Measurements from ENCODE around the gene TSPAN7.

TSPAN7 gene

DNA sequence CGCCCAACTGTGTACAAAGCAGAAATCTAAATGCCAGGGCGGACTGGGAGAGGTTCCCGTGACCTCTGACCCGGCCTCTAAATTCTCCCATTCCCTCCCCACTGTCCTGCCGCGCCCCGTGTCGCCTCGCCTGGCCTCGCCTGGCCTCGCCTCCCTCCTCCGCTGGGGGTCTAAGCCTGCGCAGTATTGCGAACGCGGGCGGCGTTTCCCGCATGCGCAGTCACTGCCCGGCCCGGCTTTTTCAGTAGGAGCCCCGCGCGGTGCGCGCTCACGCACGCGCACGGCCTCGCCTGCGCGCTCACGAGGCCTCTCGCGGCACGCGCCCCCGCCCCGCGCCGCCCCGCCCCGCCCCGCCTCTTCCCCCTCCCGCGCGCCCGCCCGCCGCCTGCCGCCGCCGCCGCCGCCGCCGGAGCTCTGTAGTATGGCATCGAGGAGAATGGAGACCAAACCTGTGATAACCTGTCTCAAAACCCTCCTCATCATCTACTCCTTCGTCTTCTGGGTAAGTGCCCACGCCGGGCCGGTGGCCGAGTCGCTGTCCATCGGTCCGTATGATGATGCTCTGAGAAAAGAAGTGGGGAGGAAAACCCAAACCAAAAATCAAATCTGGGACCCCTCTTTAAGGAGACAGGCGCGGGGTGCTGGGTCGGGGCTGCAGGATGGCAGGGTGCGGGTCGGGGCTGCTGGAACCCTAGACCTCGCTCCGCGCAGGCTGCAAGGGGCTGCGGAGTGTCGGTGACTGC is at the start of gene TSPAN7:
TSPAN7 (plus strand) TSS at position 417 of the 743 bp plus-strand sequence; CDS start at position 422, 5 bp downstream.
- DNase-seq (ENCODE audit: low spot score), result peak; percentile 80

DNA sequence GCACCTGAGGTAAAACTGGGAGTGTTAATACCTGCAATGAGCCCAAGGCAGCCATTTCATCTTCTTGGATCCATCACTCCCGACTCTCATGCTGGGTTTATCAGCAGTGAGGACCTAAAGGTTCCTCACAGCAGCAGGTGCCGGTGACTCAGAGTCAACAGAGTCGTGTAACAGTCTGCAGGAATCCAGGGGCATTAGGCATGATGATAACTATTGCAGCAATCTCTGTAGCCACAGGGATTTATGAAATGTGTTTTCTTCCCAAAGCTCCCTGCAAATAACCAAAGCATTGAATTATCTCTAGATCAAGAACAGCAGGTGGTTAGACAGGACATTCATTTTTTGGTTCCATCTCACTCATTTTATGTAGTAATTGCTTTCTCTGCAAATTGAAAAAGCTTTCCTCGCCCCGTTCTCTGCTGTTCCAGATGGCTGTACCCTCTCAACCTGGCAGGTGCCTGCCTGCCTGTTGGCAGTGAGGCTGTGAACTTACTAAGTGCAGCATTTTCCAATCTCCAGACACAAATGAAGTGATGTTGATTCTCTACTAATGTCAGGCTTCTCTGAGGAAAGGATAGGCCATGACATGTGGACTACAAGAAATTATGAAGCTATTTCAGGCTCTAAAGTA is 48.1 kb upstream of the TSPAN7 start:
- DNase-seq (ENCODE audit: low spot score), result no peak

- peak; percentile 4 for DNase-seq (ENCODE audit: low spot score)
These were observed 47.1 kb upstream of the TSPAN7 start for GRCh38 chrX:38514016-38514854.

DNA sequence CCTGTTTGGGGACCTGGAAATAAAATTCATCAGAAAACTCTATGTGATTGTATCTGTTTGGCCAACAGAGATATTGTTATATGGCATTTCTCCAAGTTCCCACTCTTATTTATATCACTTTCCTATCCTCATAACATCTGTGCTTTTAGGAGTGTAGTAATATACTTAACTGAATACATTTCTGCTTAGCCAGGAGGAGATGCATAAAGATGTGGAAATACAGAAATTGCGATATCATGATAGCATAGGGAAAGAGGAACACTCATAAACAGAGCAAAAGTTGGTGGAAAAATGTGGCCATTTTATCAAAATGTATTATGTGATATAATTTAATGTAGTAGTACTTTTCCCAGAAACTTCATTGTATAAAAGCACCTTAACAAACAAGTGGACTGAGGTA is 46.1 kb upstream of the TSPAN7 start:
- DNase-seq (ENCODE audit: low spot score), result no peak

GRCh38 chrX:38516196-38516774 is 45.1 kb upstream of the TSPAN7 start:
- no peak for DNase-seq (ENCODE audit: low spot score)

- no peak for DNase-seq (ENCODE audit: low spot score)
These were observed 41.7 kb upstream of the TSPAN7 start for GRCh38 chrX:38519651-38520050.

DNA sequence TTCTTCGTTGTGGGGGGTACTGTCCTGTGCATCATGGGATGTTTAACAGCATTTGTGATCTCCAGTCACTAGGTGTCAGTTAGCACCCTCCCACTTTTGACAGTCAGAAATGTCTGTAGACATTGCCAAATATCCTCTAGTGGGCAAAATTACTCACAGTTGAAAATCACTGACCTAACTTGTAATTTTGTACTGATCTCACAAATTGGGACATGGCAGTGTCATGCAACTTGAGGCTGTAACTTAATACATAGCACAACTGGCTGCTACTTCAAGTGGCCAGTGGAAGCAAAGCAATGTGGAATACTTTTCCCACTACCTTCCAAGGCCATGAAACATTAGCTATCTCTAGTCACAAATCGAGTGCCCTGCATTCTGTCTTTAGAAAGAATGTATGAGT is 23.2 kb upstream of the TSPAN7 start:
- no peak for DNase-seq (ENCODE audit: low spot score)

DNA sequence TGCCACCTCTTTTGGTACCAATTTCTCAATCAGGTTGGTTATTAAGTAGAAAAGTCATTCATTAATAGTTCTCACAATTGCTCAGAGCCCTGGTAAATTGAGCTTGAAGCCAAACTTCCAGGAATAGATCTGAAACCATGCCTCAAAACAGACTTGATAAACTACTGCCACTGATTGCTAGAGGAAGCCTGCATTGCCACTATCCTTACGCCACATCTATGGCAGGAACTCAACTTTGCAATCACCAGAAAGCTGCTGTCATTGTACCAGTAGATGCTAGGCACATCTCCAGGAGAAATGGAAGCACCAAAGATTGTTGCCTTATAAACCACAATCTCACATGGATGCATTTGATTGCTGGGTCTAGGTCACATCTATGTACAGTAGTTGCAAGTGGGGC is 21.6 kb upstream of the TSPAN7 start:
- DNase-seq (ENCODE audit: low spot score), result no peak

DNA sequence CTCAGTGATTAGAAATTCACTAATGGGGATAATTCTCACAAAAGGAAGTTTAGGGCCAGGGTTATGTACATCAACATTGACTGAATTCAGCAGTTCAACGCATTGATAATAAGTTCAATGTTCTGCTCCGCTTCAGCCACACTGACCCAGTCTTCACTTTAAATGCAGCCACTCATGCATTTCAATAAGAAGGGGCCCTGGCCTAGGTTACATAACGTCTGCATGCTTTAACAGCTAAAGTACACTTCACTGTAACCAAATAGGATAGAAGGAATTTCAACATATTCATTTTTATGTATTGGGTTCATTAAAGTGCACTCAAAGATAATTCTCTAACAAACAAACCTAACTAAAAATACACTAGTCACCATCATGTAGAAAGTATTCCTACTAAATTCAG is 12.8 kb upstream of the TSPAN7 start:
- DNase-seq (ENCODE audit: low spot score), result no peak

DNA sequence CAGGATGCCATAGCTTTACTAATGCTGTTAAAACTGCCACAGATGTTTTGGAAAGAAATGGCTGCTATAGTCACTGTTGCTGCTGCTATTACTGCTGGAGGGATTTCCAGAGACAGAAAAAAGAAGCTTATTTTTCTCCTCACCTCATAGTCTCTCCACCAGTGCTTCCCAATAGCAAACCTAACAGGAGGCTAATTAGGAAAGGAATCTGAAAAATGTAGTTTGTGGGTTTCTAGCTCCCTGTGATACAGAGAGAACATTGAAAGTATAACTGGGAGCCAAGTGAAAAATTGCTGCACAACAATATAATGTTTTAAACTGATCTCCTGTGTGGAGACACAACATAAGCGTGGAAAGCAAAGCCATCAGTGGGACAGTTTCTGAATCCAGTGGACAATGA is 8.6 kb upstream of the TSPAN7 start:
- DNase-seq (ENCODE audit: low spot score), result no peak

GRCh38 chrX:38558686-38559085 is 2.7 kb upstream of the TSPAN7 start:
- no peak for DNase-seq (ENCODE audit: low spot score)

- no peak for DNase-seq (ENCODE audit: low spot score)
These were observed 591 bp upstream of the TSPAN7 start for GRCh38 chrX:38560776-38561125.

DNA sequence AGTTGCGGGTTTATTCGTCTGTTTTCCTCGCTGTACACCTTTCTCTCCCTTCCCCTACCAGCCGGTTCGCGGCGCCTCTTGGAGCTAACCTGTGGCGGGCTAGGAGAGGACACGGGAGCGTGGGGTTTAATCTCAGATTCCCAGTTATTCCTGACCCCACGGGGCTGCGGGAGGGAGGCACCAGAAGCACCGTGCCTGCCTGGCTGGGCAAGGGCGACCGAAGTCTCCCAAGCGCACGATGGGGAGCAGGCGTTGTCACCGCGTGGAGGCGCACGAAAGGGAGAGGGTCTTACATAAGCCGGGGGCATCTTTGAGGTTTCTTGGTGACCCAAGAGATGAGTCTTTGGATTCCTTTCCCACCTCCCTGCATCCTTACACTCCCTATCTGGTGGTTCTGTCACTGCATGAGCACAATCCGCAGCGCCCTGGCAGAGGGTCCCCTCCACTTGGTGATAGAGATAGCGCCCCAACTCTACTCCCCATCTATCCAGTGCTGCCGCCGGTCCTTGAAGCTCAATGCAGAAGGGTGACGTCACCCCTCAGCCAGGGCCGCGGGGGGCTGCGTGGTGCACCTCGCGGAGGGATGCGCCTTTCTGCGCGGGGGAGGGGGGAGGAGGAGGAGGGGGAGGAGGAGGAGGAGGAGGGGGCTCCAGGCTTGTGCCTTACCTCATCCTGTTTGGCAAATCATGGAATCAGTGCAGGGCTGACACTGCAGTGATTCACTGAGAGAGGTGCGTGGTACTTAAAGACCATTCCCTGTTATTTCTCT is 793 bp downstream of the TSPAN7 start:
- no peak for DNase-seq (ENCODE audit: low spot score)

GRCh38 chrX:38563030-38563429 is 1.7 kb downstream of the TSPAN7 start:
- DNase-seq (ENCODE audit: low spot score), result no peak

- DNase-seq (ENCODE audit: low spot score), result no peak
These were observed 9.1 kb downstream of the TSPAN7 start for GRCh38 chrX:38570396-38570795.

DNA sequence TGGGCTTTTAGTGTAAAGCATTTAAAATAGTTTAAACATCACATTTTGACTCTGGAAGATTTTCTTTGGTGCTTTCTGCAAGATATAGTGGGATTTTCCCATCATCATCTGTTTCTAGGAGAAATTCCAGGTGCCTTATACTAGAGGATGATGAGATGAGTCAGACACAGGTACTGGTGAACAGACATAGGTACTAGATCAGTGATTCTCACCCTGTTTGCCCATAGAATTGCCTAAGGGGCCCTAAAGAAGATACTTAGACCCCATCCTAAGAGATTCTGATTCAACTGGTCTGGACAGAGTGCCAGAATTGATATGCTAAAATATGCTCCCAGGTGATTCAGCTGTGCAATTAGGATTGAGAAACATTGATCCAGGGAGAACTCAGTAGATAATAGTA is 9.7 kb downstream of the TSPAN7 start:
- DNase-seq (ENCODE audit: low spot score), result no peak

DNA sequence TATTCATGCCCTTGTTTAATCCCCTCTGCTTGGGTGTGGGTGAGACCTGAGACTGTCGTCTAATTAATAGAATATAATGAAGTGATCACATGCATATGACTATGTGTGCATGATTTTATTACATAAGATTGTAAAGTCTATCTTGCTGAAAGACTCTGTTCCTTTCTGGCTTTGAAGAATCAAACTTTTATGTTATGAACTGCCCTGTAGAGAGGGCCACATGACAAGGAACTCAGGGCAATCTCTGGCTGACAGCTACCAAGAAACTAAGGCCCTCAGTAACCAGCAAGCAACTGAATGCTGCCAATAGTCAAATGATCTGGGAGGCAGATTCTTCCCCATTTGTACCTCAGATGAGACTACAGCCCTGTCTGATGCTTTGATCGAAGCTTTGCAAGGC is 13.5 kb downstream of the TSPAN7 start:
- DNase-seq (ENCODE audit: low spot score), result no peak

DNA sequence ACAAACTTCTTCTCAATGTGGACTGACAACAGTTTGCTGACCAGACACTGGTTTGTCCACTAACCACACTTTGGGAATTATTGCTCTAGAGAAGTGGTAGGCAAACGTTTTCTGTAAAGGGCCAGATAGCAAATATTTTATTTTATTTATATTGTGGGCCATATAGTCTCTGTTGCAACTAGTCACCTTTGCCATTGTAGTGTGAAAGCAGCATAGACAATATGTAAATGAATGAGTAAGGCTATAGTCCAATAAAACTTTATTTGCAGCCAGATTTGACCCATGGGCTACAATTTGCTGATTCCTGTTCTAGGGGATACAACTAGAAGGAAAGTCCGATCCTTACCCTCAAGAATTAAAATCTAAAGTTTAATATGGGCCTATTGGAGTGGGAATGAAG is 14.5 kb downstream of the TSPAN7 start:
- DNase-seq (ENCODE audit: low spot score), result no peak

DNA sequence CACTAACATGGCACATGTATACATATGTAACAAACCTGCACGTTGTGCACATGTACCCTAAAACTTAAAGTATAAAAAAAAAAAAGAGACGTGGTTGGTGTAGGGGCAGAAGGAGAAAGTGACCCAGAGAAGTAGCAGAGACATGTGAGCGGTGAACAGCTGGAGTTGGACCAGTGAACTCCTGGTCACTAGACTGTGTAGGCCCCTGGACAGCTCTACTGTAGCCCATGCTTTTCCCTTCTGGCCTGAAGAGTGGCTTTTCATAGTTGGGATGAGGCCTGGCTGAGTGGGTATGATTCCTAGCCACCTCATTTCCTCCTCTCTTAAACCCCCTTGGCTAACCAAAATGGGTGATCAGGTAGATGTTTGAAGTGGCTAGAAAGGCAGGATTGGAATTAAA is 16.4 kb downstream of the TSPAN7 start:
- DNase-seq (ENCODE audit: low spot score), result no peak

- DNase-seq (ENCODE audit: low spot score), result no peak
These were observed 16.8 kb downstream of the TSPAN7 start for GRCh38 chrX:38578167-38578566.

DNA sequence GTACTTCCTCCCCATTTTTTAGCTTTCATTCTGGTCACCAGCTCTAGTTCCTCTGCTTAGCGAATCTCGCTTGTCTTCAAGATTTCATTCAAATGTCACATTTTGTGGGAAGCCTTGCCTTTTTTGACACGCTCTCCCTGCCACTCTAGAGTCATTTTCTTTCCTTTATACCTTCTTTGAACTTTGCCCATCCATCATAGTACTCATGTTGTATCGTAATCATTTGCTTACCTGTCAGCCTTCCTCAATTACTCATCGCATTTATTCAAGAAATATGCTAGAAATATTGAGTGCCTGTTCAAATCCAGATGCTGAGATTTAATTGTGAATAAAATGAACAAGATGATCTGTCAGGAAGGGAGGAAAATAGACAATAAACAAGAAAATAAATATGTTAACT is 21.8 kb downstream of the TSPAN7 start:
- no peak for DNase-seq (ENCODE audit: low spot score)

DNA sequence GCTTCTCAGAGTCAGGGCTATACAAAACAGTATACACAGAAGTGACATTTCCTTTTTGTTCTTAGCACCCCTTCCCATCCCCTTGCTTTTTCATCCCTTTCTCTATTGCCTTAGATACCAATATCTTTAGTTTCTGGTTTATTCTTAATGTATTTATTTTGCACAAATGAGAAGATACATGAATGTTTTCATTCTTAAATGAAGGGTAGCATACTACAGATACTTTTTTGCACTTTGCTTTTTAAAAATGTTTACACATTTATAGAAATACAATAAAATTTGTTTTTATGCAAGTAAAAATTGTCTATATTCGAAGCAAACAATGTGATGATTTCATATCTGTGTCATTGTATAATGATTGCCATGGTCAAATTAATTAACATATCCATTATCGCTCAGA is 33.1 kb downstream of the TSPAN7 start:
- no peak for DNase-seq (ENCODE audit: low spot score)

Data from NAMALWA (cell line).